HepG2 (cell line): ENCODE data around the gene EIF4G3.

Experiments used
- ATAD3A ChIP-seq: sonication (generic); formaldehyde crosslinking; IDR thresholded peaks from 2 replicates; pipeline ENCODE4 v1.4.0; 2020; ENCODE audit warnings: missing genetic modification reagents
- CTCF ChIP-seq: sonication (generic); formaldehyde crosslinking; IDR thresholded peaks from 2 replicates; pipeline ENCODE4 v1.5.0; 2020; ENCODE audit warnings: mild to moderate bottlenecking, missing genetic modification reagents, moderate library complexity
- FOXA3 ChIP-seq: IDR thresholded peaks from 2 replicates; pipeline ENCODE4 v1.6.1; 2016; ENCODE audit warnings: missing genetic modification reagents, missing compliant biosample characterization
- KLF13 ChIP-seq: sonication (generic); formaldehyde crosslinking; IDR thresholded peaks from 2 replicates; pipeline ENCODE4 v1.4.0; 2020; ENCODE audit warnings: mild to moderate bottlenecking, missing genetic modification reagents
- NR2F6 ChIP-seq, 2 experiments: IDR thresholded peaks; 2 replicates each; pipeline ENCODE4 v1.6.1; 2016; ENCODE audit warnings: antibody characterized with exemption in 1 of 2, mild to moderate bottlenecking in 1 of 2
- POLR2A ChIP-seq, 2 experiments: IDR thresholded peaks; 2 replicates each; pipeline ENCODE4 v1.6.1; 2011; ENCODE audit warnings: low read depth in 2 of 2, low read length in 2 of 2, mild to moderate bottlenecking in 1 of 2, moderate library complexity in 1 of 2; ENCODE audit not compliant: insufficient read depth in 1 of 2
- POLR2AphosphoS5 ChIP-seq: IDR thresholded peaks from 2 replicates; pipeline ENCODE4 v1.6.1; 2012; ENCODE audit warnings: low read depth, low read length
- RBFOX2 ChIP-seq: fragments of 200-400 bp; formaldehyde crosslinking; IDR thresholded peaks from 2 replicates; pipeline ENCODE4 v1.6.1; 2017; ENCODE audit warnings: low read depth, mild to moderate bottlenecking, low read length
- TOPORS ChIP-seq: sonication (generic); formaldehyde crosslinking; IDR thresholded peaks from 2 replicates; pipeline ENCODE4 v1.8.0; 2023; ENCODE audit warnings: mild to moderate bottlenecking, missing genetic modification reagents
- ZNF24 ChIP-seq: fragments of 450-650 bp; IDR thresholded peaks from 2 replicates; pipeline ENCODE4 v1.6.1; 2017; ENCODE audit warnings: antibody characterized with exemption, mild to moderate bottlenecking
- ZNF382 ChIP-seq: sonication (generic); formaldehyde crosslinking; IDR thresholded peaks from 2 replicates; pipeline ENCODE4 v1.5.0; 2020; ENCODE audit warnings: missing genetic modification reagents, mild to moderate bottlenecking, borderline replicate concordance

DNA sequence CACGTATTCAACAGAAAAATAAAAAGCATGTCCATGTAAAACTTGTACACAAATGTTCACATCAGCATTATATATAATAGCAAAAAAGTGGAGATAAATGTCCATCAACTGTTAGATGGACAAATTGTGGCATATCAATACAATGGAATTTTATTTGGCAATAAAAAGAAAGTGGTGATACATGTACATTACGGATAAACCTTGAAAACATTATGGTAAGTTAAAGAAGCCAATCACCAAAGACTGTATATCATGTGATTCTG, 76.9 kb downstream of the EIF4G3 start:
- TF ChIP-seq CTCF (CRISPR knock-in tag) = no peak
- TF ChIP-seq RBFOX2 = no peak
- no peak for TF ChIP-seq FOXA3 (CRISPR knock-in tag)
- TF ChIP-seq POLR2AphosphoS5 = no peak
- no peak for TF ChIP-seq NR2F6 (IDR thresholded peaks at IDR 0.05)
- TF ChIP-seq NR2F6 (CRISPR knock-in tag; IDR thresholded peaks at IDR 0.05) = no peak
- no peak for TF ChIP-seq POLR2A (IDR thresholded peaks at IDR 0.05; ENCODE audit: insufficient read depth in 1 of 2, low read depth in 2 of 2, low read length in 2 of 2)
- TF ChIP-seq TOPORS (CRISPR knock-in tag) = no peak
- no peak for TF ChIP-seq KLF13
- no peak for TF ChIP-seq ATAD3A
- no peak for TF ChIP-seq ZNF24
- no peak for TF ChIP-seq ZNF382
